Prostate gland (tissue), 2 donors: ENCODE data around the gene NPAS1. TPM values are rescaled to one million over a fixed set of nuclear protein-coding genes. Genes with fewer than 3 reads are reported as not detected.

ENCODE experiments used
- DNase-seq: peaks from one replicate; pipeline ENCODE4 v3.0.0-alpha.2; 2019; ENCODE audit warnings: low spot score
- H3K27ac ChIP-seq, 2 donors: fragments of 200-600 bp; sonication (generic); 2 replicates each; pipeline ENCODE4 v1.5.1; 2017 to 2019
- H3K27me3 ChIP-seq: fragments of 200-600 bp; sonication (generic); replicated peaks from 2 replicates; pipeline ENCODE4 v1.5.1; 2019; ENCODE audit not compliant: insufficient read depth
- H3K36me3 ChIP-seq, 2 donors: fragments of 200-600 bp; sonication (generic); 1 replicate in 1 of 2; 2 replicates in 1 of 2; pipeline versions ENCODE4 v1.5.1 to v1.8.1; 2017 to 2019
- H3K4me1 ChIP-seq: fragments of 200-600 bp; sonication (generic); replicated peaks from 2 replicates; pipeline ENCODE4 v1.5.1; 2019
- H3K4me3 ChIP-seq, 2 donors: fragments of 200-600 bp; sonication (generic); 2 replicates each; pipeline ENCODE4 v1.5.1; 2017 to 2019
- H3K9me3 ChIP-seq: fragments of 200-600 bp; sonication (generic); 2 replicates; pipeline ENCODE4 v1.5.1; 2017
- POLR2A ChIP-seq: fragments of 450-650 bp; IDR thresholded peaks from one replicate; pipeline ENCODE4 v1.6.1; 2016; ENCODE audit warnings: antibody characterized with exemption, mild to moderate bottlenecking
- POLR2AphosphoS5 ChIP-seq: sonication (generic); formaldehyde crosslinking; IDR thresholded peaks from one replicate; pipeline ENCODE4 v1.6.1; 2017; ENCODE audit warnings: antibody characterized with exemption
- WGBS: methylation state at CpG from one replicate; pipeline ENCODE4 v1.1.5; 2018; 5-methylcytosine and 5-hydroxymethylcytosine counted together
- intact Hi-C: fragments of 100-400 bp; cut with DNase I; formaldehyde crosslinking; loops from one replicate; pipeline ENCODE4 v1.14.2; 2022
- total RNA-seq, 2 donors: library from RNA; depleted of rRNA; stranded (reverse); fragments of >200 nt; gene quantifications; one replicate each; pipeline ENCODE4 v1.1.0, GENCODE V29; 2016
- TF ChIP-seq, protein P1 (sequence below), 4 experiments: fragments of 200-600 bp in 2 of 4; fragments of 450-650 bp in 2 of 4; sonication (generic) in 2 of 4; IDR thresholded peaks; 1 replicate in 3 of 4; 2 replicates in 1 of 4; pipeline ENCODE4 v1.5.1; 2016 to 2019; ENCODE audit warnings: antibody characterized with exemption in 4 of 4, mild to moderate bottlenecking in 2 of 4, moderate library complexity in 2 of 4

Gene NPAS1
- total RNA-seq, 2 donors from 2014 or later: 0.27 to 0.51 TPM

DNA sequence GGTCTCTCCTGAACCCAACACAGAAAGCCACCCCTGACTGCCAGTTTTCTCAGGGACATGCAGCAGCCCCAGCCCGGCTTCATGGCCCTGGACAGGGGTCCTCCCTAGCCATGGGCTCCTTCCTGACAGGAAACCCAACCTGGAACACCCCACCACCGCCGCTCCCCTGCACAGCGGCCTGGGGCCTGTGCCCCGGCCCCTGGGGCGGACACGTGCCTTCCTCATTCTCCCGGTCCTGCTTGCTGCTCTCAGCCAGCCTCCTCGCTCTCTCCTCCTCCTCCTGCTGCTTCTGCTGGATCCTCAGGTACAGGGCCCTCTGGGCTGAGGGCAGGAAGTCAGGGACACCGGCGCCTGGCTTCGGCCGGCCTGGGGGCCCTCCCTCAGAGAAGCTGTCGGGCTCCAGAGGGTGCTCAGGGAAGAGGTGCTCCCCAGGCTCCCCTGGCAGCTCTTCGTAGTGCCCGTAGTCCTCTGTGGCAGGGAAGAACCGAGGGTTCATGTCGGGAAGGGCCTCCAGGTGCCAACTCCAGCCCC is 49.3 kb downstream of the NPAS1 start:
- Histone ChIP-seq H3K36me3 (peaks cover 12 to 45% of the 10 kb centered on the region in 2 donors), H3K27ac (no peak overlapping the region), H3K27me3 (no peaks in the 10 kb centered on the region), H3K4me1 (no peaks in the 10 kb centered on the region), H3K4me3 (no peak overlapping the region), H3K9me3 (no peaks in the 10 kb centered on the region)
- 88% methylated on average over 18 of the region's 18 CpGs for WGBS
- intact Hi-C loops: no loop called here
- TF ChIP-seq POLR2AphosphoS5 (no peak), POLR2A (no peak)
- TF ChIP-seq, protein P1, sequence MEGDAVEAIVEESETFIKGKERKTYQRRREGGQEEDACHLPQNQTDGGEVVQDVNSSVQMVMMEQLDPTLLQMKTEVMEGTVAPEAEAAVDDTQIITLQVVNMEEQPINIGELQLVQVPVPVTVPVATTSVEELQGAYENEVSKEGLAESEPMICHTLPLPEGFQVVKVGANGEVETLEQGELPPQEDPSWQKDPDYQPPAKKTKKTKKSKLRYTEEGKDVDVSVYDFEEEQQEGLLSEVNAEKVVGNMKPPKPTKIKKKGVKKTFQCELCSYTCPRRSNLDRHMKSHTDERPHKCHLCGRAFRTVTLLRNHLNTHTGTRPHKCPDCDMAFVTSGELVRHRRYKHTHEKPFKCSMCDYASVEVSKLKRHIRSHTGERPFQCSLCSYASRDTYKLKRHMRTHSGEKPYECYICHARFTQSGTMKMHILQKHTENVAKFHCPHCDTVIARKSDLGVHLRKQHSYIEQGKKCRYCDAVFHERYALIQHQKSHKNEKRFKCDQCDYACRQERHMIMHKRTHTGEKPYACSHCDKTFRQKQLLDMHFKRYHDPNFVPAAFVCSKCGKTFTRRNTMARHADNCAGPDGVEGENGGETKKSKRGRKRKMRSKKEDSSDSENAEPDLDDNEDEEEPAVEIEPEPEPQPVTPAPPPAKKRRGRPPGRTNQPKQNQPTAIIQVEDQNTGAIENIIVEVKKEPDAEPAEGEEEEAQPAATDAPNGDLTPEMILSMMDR (IDR thresholded peaks at IDR 0.05): no peak
- no peak for DNase-seq

GRCh38 chr19:47069795-47070194 is 50.2 kb downstream of the NPAS1 start:
- peaks cover 12 to 45% of the 10 kb centered on the region in 2 donors for H3K36me3 ChIP-seq
- no peaks in the 10 kb centered on the region for H3K27me3 ChIP-seq
- H3K27ac ChIP-seq: no peak overlapping the region
- no peaks in the 10 kb centered on the region for H3K9me3 ChIP-seq
- WGBS: 87% methylated on average over 15 of the region's 15 CpGs
- H3K4me1 ChIP-seq: no peaks in the 10 kb centered on the region
- no peak overlapping the region for H3K4me3 ChIP-seq
- TF ChIP-seq POLR2AphosphoS5 (no peak), POLR2A (no peak)
- TF ChIP-seq, protein P1 (IDR thresholded peaks at IDR 0.05): no peak
- no peak for DNase-seq
- intact Hi-C loops: no loop called here

DNA sequence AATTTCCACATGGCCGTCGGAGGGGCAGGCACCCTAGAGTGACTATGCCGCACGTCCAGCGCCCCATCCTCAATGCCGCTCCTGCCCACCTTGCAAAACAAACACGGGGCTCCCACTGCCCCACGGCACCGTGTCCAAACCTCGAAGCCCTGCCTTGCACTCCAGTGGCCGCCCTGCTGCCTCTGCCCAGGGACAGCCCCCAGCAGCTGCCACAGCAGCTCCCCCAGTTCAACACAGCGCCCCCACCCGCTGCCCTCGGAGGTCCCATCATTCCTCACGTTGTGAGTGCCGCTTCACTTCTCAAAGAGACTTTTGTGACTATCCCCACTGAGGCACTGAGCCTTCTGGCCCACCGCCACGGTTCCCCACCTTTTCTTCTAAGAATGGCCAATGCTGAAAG is 51.1 kb downstream of the NPAS1 start:
- no peaks in the 10 kb centered on the region for H3K9me3 ChIP-seq
- no peak overlapping the region for H3K27ac ChIP-seq
- no peaks in the 10 kb centered on the region for H3K27me3 ChIP-seq
- H3K4me3 ChIP-seq: no peak overlapping the region
- H3K36me3 ChIP-seq: peaks cover 12 to 45% of the 10 kb centered on the region in 2 donors
- no peak for DNase-seq
- WGBS: 85% methylated on average over 18 of the region's 18 CpGs
- no peak for TF ChIP-seq POLR2A
- no peak for TF ChIP-seq POLR2AphosphoS5
- TF ChIP-seq, protein P1 (IDR thresholded peaks at IDR 0.05): no peak
- H3K4me1 ChIP-seq: no peaks in the 10 kb centered on the region
- intact Hi-C loops: no loop called here

- no peaks in the 10 kb centered on the region for H3K4me1 ChIP-seq
- H3K27me3 ChIP-seq: no peaks in the 10 kb centered on the region
- 85% methylated on average over 12 of the region's 12 CpGs for WGBS
- no peak for DNase-seq
- H3K27ac ChIP-seq: no peak overlapping the region
- H3K9me3 ChIP-seq: no peaks in the 10 kb centered on the region
- H3K36me3 ChIP-seq: peaks cover 8 to 39% of the 10 kb centered on the region in 2 donors
- intact Hi-C loops: no loop called here
- TF ChIP-seq POLR2A: no peak
- TF ChIP-seq, protein P1 (IDR thresholded peaks at IDR 0.05): no peak
- TF ChIP-seq POLR2AphosphoS5: no peak
- H3K4me3 ChIP-seq: no peak overlapping the region
Measured at GRCh38 chr19:47071731-47072130, 52.1 kb downstream of the NPAS1 start.

- Histone ChIP-seq H3K36me3 (peaks cover 7 to 33% of the 10 kb centered on the region in 2 donors), H3K4me1 (no peaks in the 10 kb centered on the region), H3K27me3 (no peaks in the 10 kb centered on the region), H3K27ac (no peak overlapping the region), H3K4me3 (no peak overlapping the region), H3K9me3 (no peaks in the 10 kb centered on the region)
- intact Hi-C loops: no loop called here
- WGBS: 79% methylated on average over 15 of the region's 17 CpGs
- no peak for DNase-seq
- TF ChIP-seq POLR2AphosphoS5 (no peak), POLR2A (no peak)
- TF ChIP-seq, protein P1 (IDR thresholded peaks at IDR 0.05): no peak
Measured at GRCh38 chr19:47072323-47072722, 52.7 kb downstream of the NPAS1 start.
